Motor neuron (in vitro differentiated cells): ENCODE measurements around the gene CDH4. TPM values are rescaled to one million over a fixed set of nuclear protein-coding genes. Genes with fewer than 3 reads are reported as not detected.

Source experiments
- ATAC-seq, 8 experiments: fragments of 200-7000 bp; cut with Tn5 transposase; replicated peaks in 6 of 8; 2 replicates each; pipeline ENCODE4 v1.8.0; 2021; ENCODE audit warnings: mild to moderate bottlenecking in 8 of 8, moderate library complexity in 8 of 8
- H3K27ac ChIP-seq, 2 donors: fragments of 250-450 bp; sonication (Bioruptor Pico); 2 replicates each; pipeline ENCODE4 v1.9.0; 2021; ENCODE audit warnings: antibody characterized with exemption in 2 of 2, mild to moderate bottlenecking in 2 of 2, moderate library complexity in 1 of 2
- H3K4me1 ChIP-seq, 2 donors: fragments of 250-450 bp; sonication (Bioruptor Pico); replicated peaks in 1 of 2; 2 replicates each; pipeline ENCODE4 v1.6.1; 2021; ENCODE audit warnings: antibody characterized with exemption in 2 of 2, mild to moderate bottlenecking in 2 of 2, moderate library complexity in 1 of 2
- H3K4me3 ChIP-seq, 5 donors: fragments of 250-450 bp; sonication (Bioruptor Pico); 2 replicates each; pipeline ENCODE4 v1.9.0; 2021; ENCODE audit warnings: antibody characterized with exemption in 5 of 5, mild to moderate bottlenecking in 5 of 5, moderate library complexity in 4 of 5
- WGBS, 10 experiments: fragments of 450-650 bp; shearing (Covaris generic); methylation state at CpG; one replicate each; pipeline ENCODE4 v1.0.0; 2022; 5-methylcytosine and 5-hydroxymethylcytosine counted together
- in situ Hi-C, 9 experiments: fragments of 400-800 bp; cut with MboI; loops; one replicate each; pipeline ENCODE4 v1.15.0; 2021; ENCODE audit warnings: low sequenced_read_pairs in 9 of 9, low pct_unique_long_range_greater_than_20kb in 2 of 9; ENCODE audit not compliant: unreplicated experiment in 9 of 9
- total RNA-seq, 8 experiments: library from RNA; unstranded; fragments of 300-600 nt; gene quantifications; 2 replicates each; pipeline versions ENCODE4 v1.2.3 to v1.2.4, GENCODE V29; 2022

Gene CDH4
- total RNA-seq, 8 experiments from 2014 or later: 2.4 to 41.6 (median 12.9) TPM

DNA sequence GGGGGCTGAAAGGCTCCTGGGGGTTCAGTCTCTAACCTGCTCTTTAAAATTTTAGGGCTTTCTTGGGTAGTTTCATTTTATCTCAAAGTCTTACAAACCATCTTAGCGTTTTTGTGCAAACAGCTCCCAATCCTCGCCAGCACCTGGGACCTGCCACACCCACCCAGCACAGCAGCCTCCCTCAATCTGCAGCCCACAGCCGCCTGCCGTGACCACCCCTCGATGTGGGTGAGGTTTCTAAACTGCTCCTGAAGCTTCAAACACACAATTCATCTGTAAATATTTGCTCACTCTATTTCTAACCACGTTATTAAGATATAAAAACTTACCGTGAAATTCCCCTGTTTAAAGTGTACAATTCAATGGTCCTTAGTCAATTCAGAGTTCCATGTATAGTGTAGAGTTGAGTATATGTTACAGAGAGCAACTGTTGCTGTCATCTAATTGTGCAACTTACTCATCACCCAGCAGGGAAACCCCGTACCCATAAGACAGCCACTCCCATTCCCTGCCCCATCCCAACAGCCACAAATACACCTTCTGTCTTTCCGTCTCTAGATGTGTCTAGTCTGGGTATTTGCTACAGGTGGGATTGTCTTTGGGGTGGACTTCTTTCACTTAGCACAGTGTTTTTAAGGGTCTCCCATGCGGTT is 432.6 kb downstream of the CDH4 start:
- in situ Hi-C loops: no loop called here
- H3K27ac ChIP-seq: no peak overlapping the region
- H3K4me3 ChIP-seq: no peak overlapping the region
- no peak for ATAC-seq
- WGBS, 10 experiments: 2 to 100% (median 65%) methylated on average over 1 to 7 of the region's 10 CpGs
- peaks cover 29 to 30% of the 10 kb centered on the region in 2 donors for H3K4me1 ChIP-seq

DNA sequence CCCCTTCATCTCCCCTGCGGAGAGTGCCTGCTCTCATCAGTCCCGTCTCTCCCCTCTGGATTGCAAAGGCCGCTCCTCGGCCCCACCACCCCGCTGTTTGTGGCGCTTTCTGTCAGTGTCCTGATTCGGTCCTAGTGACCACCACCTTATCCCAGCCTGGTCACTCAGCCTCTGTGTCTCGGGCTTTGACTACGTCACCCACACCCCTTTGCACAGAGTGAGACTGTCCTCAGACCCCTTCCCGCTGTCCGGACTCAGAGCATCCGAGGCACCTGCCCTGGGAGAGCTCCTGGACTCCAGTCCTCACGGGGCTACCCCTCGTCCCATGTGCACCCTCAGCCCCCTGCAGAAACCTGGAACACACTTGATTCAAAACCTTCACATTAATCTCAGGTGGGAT is 433.4 kb downstream of the CDH4 start:
- 22 to 100% (median 86%) methylated on average over 1 to 8 of the region's 14 CpGs; no CpG with 5 or more reads in 6 of the 10 experiments for WGBS, 10 experiments
- in situ Hi-C loops: no loop called here
- peak in 3 of 8 experiments; percentile 9 to 15 (median 11) for ATAC-seq

DNA sequence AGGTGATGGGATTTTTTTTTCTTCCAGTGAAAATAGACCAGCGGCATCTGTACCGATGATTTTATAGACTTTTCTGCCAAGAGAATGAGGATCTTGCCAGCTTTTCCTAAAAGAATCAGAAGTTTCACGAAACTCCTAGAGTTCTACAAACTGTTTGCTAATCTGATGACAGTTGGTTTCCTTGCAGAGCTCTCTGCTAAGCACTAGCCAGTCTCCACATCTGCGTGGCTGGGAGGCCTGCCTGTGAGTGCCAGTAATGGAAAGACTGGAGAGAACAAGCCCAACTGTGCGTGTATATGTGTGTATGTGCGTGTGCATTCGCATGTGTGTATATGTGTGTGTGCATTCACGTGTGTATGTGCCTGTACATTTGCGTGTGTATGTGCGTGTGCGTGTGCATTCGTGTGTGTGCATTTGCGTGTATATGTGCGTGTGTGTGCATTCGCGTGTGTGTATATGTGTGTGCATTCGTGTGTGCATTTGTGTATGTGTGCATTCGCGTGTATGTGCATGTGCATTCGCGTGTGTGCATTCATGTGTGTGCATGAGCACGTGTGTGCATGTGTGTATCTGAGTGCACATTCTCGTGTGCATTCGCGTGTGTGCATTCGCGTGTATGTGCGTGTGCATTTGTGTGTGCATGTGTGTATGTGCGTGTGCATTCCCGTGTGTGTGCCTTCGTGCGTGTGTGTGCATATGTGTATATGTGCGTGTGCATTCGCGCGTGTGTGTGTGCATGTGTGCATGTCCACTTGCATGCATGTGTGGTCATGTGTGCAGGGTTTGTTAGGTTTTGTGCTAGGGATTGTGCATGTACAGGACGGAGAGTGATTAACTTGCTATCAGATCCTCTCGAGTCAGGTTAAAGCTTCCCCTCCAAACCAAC is 434.2 kb downstream of the CDH4 start:
- Histone ChIP-seq H3K4me3 (no peak overlapping the region), H3K4me1 (peaks cover 20 to 27% of the 10 kb centered on the region in 2 donors), H3K27ac (no peak overlapping the region)
- 20 to 100% (median 89%) methylated on average over 1 to 29 of the region's 38 CpGs; no CpG with 5 or more reads in 1 of the 10 experiments for WGBS, 10 experiments
- no peak for ATAC-seq
- in situ Hi-C loops: no loop called here

More for the DNA sequence above, 433.4 kb downstream of the CDH4 start:
- Histone ChIP-seq H3K4me3 (no peak overlapping the region), H3K4me1 (peaks cover 26 to 27% of the 10 kb centered on the region in 2 donors), H3K27ac (no peak overlapping the region)

DNA sequence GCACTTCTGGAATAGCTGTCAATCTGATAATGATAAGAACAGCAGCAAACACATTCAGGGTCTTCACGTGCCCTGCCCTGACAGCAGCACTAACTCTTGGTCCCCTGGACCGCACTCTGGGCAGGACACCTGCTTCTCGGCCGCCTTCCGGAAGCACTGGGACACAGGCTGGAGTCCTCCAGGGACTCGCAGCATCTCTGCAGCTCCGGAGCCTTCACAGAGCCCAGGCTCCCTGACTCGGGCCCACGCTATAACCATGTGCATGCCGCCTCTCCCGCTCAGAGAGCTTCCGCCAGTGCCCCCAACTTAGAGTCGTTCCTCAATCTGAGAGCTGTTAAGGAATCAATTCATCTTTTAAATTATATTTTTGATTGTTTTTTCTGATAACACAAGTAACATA is 436.4 kb downstream of the CDH4 start:
- in situ Hi-C loops: no loop called here
- Histone ChIP-seq H3K4me3 (no peak overlapping the region), H3K4me1 (peaks cover 27 to 28% of the 10 kb centered on the region in 2 donors), H3K27ac (no peak overlapping the region)
- no peak for ATAC-seq
- 53 to 100% (median 93%) methylated on average over 2 to 8 of the region's 13 CpGs; no CpG with 5 or more reads in 4 of the 10 experiments for WGBS, 10 experiments

DNA sequence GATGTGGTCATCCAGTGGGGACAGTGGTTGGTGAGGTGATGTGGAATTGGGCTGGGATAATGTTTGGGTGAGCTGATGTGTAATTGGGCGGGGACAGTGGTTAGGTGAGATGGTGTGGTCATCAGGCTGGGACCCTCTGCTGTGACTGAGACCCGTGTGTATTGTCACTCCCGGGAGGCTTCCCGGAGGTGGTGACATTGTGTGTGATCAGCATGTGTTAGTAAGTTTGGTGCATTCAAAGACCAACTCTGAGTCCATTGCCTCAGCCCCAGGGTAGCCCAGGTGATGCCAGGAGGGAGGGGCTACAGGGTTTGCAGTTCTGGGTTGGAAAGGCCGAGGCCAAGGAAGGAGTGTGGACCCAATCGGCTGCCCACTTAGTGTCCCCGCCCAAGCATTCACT is 438.1 kb downstream of the CDH4 start:
- H3K4me3 ChIP-seq: no peak overlapping the region
- H3K27ac ChIP-seq: no peak overlapping the region
- in situ Hi-C loops: no loop called here
- WGBS, 10 experiments: 14 to 100% (median 92%) methylated on average over 1 to 6 of the region's 7 CpGs; no CpG with 5 or more reads in 3 of the 10 experiments
- no peak for ATAC-seq
- peaks cover 21 to 30% of the 10 kb centered on the region in 2 donors for H3K4me1 ChIP-seq

DNA sequence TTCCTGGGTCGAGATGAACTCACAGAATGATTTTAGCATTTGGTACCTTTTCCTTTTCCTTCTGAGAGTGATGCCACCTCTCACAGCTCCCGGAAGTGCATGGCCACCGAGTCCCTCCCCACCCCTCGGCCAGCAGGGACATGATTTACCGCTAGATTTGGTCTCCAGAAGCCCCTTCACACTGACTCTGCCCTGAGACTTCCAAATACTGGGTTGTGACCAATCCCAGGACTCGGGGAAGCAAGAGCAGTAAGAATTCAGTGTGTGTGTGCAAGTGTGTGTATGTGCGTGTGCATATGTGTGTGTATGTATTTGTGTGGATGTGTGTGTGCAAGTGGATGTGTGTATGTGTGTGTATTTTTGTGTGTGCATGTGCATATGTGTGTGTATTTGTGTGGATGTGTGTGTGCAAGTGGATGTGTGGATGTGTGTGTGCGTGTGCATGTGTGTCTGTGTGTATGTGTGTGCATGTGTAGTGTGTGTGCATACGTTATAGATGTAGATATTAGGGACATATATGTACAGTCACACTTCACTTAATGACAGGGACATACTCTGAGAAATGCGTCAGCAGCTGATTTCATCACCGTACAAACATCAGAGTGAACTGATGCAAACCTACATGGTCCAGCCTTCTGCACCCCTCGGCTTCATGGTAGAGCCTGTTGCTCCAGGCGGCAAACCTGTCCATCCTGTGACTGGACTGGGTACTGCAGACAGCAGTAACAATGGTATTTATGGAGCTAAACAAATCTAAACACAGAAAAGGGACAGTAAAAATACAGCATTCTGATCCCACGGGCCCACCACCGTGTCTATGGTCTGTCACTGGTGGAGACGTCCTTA is 439.2 kb downstream of the CDH4 start:
- ATAC-seq: peak in 6 of 8 experiments; percentile 22 to 91 (median 71)
- Histone ChIP-seq H3K4me3 (no peak overlapping the region), H3K4me1 (peaks cover 21 to 33% of the 10 kb centered on the region in 2 donors), H3K27ac (no peak overlapping the region)
- WGBS, 10 experiments: 42 to 100% (median 80%) methylated on average over 2 to 9 of the region's 16 CpGs; no CpG with 5 or more reads in 1 of the 10 experiments
- in situ Hi-C loops: no loop called here

DNA sequence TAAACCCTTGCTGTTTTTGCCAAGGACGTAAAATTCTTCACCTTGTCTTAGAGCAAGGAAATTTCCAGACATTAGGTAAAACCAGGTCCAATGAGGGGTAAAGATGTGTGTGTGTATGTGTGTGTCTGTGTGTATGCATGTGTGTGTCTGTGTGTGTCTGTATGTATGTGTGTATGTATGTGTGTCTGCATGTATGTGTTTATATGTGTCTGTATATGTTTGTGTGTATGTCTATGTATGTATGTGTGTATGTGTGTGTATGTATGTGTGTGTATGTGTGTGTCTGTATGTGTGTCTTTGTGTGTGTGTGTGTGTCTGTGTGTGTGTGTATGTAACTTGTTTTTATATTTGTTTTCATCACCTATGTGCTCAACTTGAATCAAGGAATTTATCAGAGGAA is 439.9 kb downstream of the CDH4 start:
- Histone ChIP-seq H3K27ac (no peak overlapping the region), H3K4me3 (no peak overlapping the region), H3K4me1 (peaks cover 15 to 29% of the 10 kb centered on the region in 2 donors)
- 83 to 100% (median 100%) methylated on average over 1 of the region's 1 CpG; no CpG with 5 or more reads in 6 of the 10 experiments for WGBS, 10 experiments
- no peak for ATAC-seq
- in situ Hi-C loops: no loop called here

GRCh38 chr20:61692479-61692878 is 440.4 kb downstream of the CDH4 start:
- Histone ChIP-seq H3K4me3 (no peak overlapping the region), H3K27ac (no peak overlapping the region), H3K4me1 (peaks cover 12 to 25% of the 10 kb centered on the region in 2 donors)
- in situ Hi-C loops: no loop called here
- WGBS, 10 experiments: 0 to 97% (median 79%) methylated on average over 3 to 6 of the region's 6 CpGs; no CpG with 5 or more reads in 1 of the 10 experiments
- peak in 1 of 8 experiments; percentile 54 for ATAC-seq

GRCh38 chr20:61693055-61693600 is 441.1 kb downstream of the CDH4 start:
- Histone ChIP-seq H3K27ac (no peak overlapping the region), H3K4me3 (no peak overlapping the region), H3K4me1 (peaks cover 9 to 26% of the 10 kb centered on the region in 2 donors)
- in situ Hi-C loops: no loop called here
- 3 to 100% (median 81%) methylated on average over 1 to 8 of the region's 12 CpGs; no CpG with 5 or more reads in 3 of the 10 experiments for WGBS, 10 experiments
- peak in 4 of 8 experiments; percentile 8 to 26 (median 16) for ATAC-seq

DNA sequence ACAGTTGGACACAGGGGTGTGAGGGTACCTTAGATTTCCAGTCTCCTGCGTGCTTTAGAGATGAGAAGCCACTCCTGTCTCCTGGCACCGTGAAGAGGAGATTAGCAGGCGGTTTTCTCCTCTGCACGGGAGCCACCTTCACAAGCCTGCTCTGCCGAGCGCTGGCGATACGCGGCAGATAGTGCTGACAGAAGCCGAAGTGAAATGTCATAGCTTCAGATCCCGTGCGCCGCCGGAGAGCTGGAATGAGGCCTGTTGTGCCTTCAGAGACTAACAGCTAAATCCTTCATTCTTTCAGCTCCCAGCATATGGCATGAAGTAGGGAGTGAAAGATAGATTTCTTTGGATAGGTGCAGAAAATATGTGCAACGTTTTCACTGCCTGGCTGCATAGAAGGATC is 442.6 kb downstream of the CDH4 start:
- Histone ChIP-seq H3K4me1 (peaks cover 22 to 42% of the 10 kb centered on the region in 2 donors), H3K27ac (peak overlapping the region in 1 of 2 donors; percentile 26), H3K4me3 (no peak overlapping the region)
- in situ Hi-C loops: no loop called here
- 40 to 84% (median 56%) methylated on average over 1 to 10 of the region's 15 CpGs; no CpG with 5 or more reads in 6 of the 10 experiments for WGBS, 10 experiments
- ATAC-seq: peak in 2 of 8 experiments; percentile 7 to 10

DNA sequence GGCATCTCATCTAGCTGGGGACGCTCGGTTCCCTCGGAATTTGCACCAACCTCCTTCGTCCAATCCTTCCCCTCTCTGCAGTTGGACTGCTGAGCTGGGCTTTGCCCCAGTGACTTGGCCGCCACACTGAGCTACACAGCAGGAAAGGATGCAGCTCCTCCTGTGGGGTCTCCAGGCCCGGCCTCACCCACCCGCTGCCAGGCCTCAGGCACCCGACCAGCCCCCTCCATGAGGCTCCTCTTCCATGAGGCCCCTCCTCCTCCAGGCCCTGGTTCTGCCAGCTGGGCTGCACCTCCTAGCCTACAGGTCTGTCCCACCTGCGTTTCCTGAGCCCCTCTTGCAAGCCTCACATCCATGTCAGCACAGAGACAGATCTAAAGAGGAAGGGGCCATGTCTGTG is 443.7 kb downstream of the CDH4 start:
- ATAC-seq: no peak
- 52 to 100% (median 94%) methylated on average over 1 to 4 of the region's 9 CpGs; no CpG with 5 or more reads in 7 of the 10 experiments for WGBS, 10 experiments
- Histone ChIP-seq H3K27ac (no peak overlapping the region), H3K4me1 (peaks cover 30 to 52% of the 10 kb centered on the region in 2 donors), H3K4me3 (no peak overlapping the region)
- in situ Hi-C loops: no loop called here

- no peak overlapping the region for H3K27ac ChIP-seq
- in situ Hi-C loops: no loop called here
- peaks cover 30 to 52% of the 10 kb centered on the region in 2 donors for H3K4me1 ChIP-seq
- H3K4me3 ChIP-seq: no peak overlapping the region
- ATAC-seq: no peak
- WGBS, 10 experiments: 95 to 100% (median 100%) methylated on average over 1 to 4 of the region's 10 CpGs; no CpG with 5 or more reads in 7 of the 10 experiments
Observed at GRCh38 chr20:61696181-61696735, 444.2 kb downstream of the CDH4 start.
